K562 (cell line): Measurements from ENCODE around the gene RAPGEF5. TPM values are rescaled to one million over a fixed set of nuclear protein-coding genes. Genes with fewer than 3 reads are reported as not detected.

Experiments used
- ETV1 ChIP-seq: fragments of 450-650 bp; conservative IDR thresholded peaks from 2 replicates; pipeline ENCODE4 v1.6.1; 2016; ENCODE audit warnings: missing genetic modification characterization, control low read depth, low read depth, missing compliant biosample characterization
- FOXK1 ChIP-seq: sonication (generic); formaldehyde crosslinking; IDR thresholded peaks from 2 replicates; pipeline ENCODE4 v1.8.0; 2022; ENCODE audit warnings: missing genetic modification reagents, mild to moderate bottlenecking, borderline replicate concordance
- GATAD2B ChIP-seq: fragments of 450-650 bp; IDR thresholded peaks from 2 replicates; pipeline ENCODE4 v1.6.1; 2017; ENCODE audit warnings: mild to moderate bottlenecking, borderline replicate concordance
- KDM1A ChIP-seq, 2 experiments: fragments of 450-650 bp; IDR thresholded peaks; 2 replicates each; pipeline ENCODE4 v1.6.1; 2016; ENCODE audit warnings: mild to moderate bottlenecking in 2 of 2
- KLF16 ChIP-seq: IDR thresholded peaks from 2 replicates; pipeline ENCODE4 v1.6.1; 2016; ENCODE audit warnings: antibody characterized with exemption
- MCM7 ChIP-seq, 2 experiments: fragments of 450-650 bp; IDR thresholded peaks; 2 replicates each; pipeline ENCODE4 v1.6.1; 2016 to 2018
- MYC ChIP-seq, 2 experiments: fragments of 250-450 bp in 1 of 2; sonication (Bioruptor Pico) in 1 of 2; IDR thresholded peaks; 2 replicates each; pipeline versions ENCODE4 v1.5.1 to v1.6.1; 2012 to 2021; ENCODE audit warnings: low read depth in 2 of 2, borderline replicate concordance in 1 of 2, improper control_type of control experiment in 1 of 2, low read length in 1 of 2, mild to moderate bottlenecking in 1 of 2, moderate library complexity in 1 of 2
- RAD21 ChIP-seq, 2 experiments: fragments of 250-450 bp in 1 of 2; fragments of 450-650 bp in 1 of 2; sonication (Bioruptor Pico) in 1 of 2; formaldehyde crosslinking in 1 of 2; IDR thresholded peaks in 1 of 2; conservative IDR thresholded peaks in 1 of 2; 2 replicates each; pipeline versions ENCODE4 v1.4.0 to v1.8.0; 2020 to 2022; ENCODE audit warnings: mild to moderate bottlenecking in 2 of 2, moderate library complexity in 1 of 2
- SMARCC2 ChIP-seq: fragments of 450-650 bp; IDR thresholded peaks from 2 replicates; pipeline ENCODE4 v1.6.1; 2017; ENCODE audit warnings: antibody characterized with exemption, moderate library complexity, mild to moderate bottlenecking, low read depth
- TEAD2 ChIP-seq: fragments of 450-650 bp; IDR thresholded peaks from 2 replicates; pipeline ENCODE4 v1.6.1; 2016; ENCODE audit warnings: missing genetic modification characterization, control low read depth, missing compliant biosample characterization
- ZNF133 ChIP-seq: fragments of 250-450 bp; sonication (Bioruptor Pico); IDR thresholded peaks from 2 replicates; pipeline ENCODE4 v1.4.0; 2020; ENCODE audit warnings: mild to moderate bottlenecking
- polyA plus RNA-seq, 8 experiments: library from polyadenylated mRNA; depleted of rRNA in 4 of 8; stranded (reverse) in 5 of 8; unstranded in 3 of 8; fragments of >200 nt; fragmentation: Nextera tagmentation in 2 of 8; fragmentation: Illumina TruSeq in 1 of 8; extraction: Ambion mirVana in 2 of 8; extraction: Trizol in 1 of 8; gene quantifications; 2 replicates each; pipeline versions ENCODE4 v1.2.1 to v1.2.3, GENCODE V29; 2011 to 2014; ENCODE audit warnings: inconsistent platforms in 1 of 8, missing spikeins in 1 of 8
- total RNA-seq, 7 experiments: library from RNA; depleted of rRNA in 6 of 7; stranded (reverse); fragments of >200 nt in 6 of 7; fragmentation: Illumina TruSeq in 2 of 7; extraction: Trizol in 2 of 7; gene quantifications; 2 replicates each; pipeline versions ENCODE4 v1.2.1 to v1.2.3, GENCODE V29; 2011 to 2021; ENCODE audit warnings: low replicate concordance in 1 of 7
- TF ChIP-seq, protein P1 (sequence below): IDR thresholded peaks from 2 replicates; pipeline ENCODE4 v1.6.1; 2012; ENCODE audit warnings: low read depth, low read length, improper control_type of control experiment, borderline replicate concordance
- TF ChIP-seq, protein P2 (sequence below): fragments of 450-650 bp; IDR thresholded peaks from 2 replicates; pipeline ENCODE4 v1.6.1; 2016; ENCODE audit warnings: mild to moderate bottlenecking
- TF ChIP-seq, protein P3 (sequence below): IDR thresholded peaks from 2 replicates; pipeline ENCODE4 v1.6.1; 2016; ENCODE audit warnings: missing genetic modification characterization, missing compliant biosample characterization
- TF ChIP-seq, protein P4 (sequence below): fragments of 450-650 bp; IDR thresholded peaks from 2 replicates; pipeline ENCODE4 v1.6.1; 2016
- TF ChIP-seq, protein P5 (sequence below): fragments of 200-800 bp; sonication (Bioruptor generic); IDR thresholded peaks from 2 replicates; pipeline ENCODE4 v1.6.1; 2017; ENCODE audit warnings: missing genetic modification characterization, missing compliant biosample characterization

The RAPGEF5 gene
- total and polyA plus RNA-seq, 9 of the 15 experiments (the other 6 are each of a cell fraction or from before 2014, with no cell fraction given), result 0.39 to 2.0 (median 1.1) TPM

DNA sequence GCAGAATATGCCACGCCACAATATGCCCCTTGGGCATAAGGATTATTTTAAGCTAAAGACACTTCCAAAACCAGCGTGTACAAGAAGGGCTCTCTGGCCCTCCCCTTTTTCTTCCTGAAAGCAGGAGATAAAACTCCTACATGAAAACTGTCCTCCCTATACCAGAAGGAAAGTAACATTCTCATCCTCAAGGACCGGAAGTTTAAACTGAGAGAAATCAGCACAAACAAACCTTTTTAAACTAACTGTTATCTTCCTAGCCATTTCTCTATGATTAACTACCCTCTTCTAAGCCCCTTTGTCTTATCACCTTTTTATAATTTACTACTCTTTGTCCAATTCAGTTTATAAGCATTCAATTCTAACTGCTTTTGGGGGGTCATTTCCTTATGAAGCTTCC lies 16.4 kb upstream of the RAPGEF5 start (continued):
- peak; percentile 72 to 80 for TF ChIP-seq KDM1A (IDR thresholded peaks at IDR 0.05)
- 0 out of 2 replicates have a peak, but pooled peaks have one; percentile 30 for TF ChIP-seq SMARCC2
- peak; percentile 56; the same call in 1 of the 2 replicates for TF ChIP-seq ETV1
- TF ChIP-seq, protein P1, sequence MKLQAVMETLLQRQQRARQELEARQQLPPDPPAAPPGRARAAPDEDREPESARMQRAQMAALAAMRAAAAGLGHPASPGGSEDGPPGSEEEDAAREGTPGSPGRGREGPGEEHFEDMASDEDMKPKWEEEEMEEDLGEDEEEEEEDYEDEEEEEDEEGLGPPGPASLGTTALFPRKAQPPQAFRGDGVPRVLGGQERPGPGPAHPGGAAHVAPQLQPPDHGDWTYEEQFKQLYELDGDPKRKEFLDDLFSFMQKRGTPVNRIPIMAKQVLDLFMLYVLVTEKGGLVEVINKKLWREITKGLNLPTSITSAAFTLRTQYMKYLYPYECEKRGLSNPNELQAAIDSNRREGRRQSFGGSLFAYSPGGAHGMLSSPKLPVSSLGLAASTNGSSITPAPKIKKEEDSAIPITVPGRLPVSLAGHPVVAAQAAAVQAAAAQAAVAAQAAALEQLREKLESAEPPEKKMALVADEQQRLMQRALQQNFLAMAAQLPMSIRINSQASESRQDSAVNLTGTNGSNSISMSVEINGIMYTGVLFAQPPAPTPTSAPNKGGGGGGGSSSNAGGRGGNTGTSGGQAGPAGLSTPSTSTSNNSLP, result peak; percentile 68; the same call in 1 of the 2 replicates
- TF ChIP-seq KLF16, result 0 out of 2 replicates have a peak, but pooled peaks have one; percentile 6
- no peak for TF ChIP-seq MCM7 (IDR thresholded peaks at IDR 0.05)
- no peak for TF ChIP-seq ZNF133 (CRISPR knock-in tag)
- TF ChIP-seq, protein P2, sequence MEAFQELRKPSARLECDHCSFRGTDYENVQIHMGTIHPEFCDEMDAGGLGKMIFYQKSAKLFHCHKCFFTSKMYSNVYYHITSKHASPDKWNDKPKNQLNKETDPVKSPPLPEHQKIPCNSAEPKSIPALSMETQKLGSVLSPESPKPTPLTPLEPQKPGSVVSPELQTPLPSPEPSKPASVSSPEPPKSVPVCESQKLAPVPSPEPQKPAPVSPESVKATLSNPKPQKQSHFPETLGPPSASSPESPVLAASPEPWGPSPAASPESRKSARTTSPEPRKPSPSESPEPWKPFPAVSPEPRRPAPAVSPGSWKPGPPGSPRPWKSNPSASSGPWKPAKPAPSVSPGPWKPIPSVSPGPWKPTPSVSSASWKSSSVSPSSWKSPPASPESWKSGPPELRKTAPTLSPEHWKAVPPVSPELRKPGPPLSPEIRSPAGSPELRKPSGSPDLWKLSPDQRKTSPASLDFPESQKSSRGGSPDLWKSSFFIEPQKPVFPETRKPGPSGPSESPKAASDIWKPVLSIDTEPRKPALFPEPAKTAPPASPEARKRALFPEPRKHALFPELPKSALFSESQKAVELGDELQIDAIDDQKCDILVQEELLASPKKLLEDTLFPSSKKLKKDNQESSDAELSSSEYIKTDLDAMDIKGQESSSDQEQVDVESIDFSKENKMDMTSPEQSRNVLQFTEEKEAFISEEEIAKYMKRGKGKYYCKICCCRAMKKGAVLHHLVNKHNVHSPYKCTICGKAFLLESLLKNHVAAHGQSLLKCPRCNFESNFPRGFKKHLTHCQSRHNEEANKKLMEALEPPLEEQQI, result no peak
- TF ChIP-seq, protein P3, sequence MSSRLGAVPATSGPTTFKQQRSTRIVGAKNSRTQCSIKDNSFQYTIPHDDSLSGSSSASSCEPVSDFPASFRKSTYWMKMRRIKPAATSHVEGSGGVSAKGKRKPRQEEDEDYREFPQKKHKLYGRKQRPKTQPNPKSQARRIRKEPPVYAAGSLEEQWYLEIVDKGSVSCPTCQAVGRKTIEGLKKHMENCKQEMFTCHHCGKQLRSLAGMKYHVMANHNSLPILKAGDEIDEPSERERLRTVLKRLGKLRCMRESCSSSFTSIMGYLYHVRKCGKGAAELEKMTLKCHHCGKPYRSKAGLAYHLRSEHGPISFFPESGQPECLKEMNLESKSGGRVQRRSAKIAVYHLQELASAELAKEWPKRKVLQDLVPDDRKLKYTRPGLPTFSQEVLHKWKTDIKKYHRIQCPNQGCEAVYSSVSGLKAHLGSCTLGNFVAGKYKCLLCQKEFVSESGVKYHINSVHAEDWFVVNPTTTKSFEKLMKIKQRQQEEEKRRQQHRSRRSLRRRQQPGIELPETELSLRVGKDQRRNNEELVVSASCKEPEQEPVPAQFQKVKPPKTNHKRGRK (tag), result no peak
- TF ChIP-seq TEAD2 (tag), result no peak
- TF ChIP-seq, protein P4, sequence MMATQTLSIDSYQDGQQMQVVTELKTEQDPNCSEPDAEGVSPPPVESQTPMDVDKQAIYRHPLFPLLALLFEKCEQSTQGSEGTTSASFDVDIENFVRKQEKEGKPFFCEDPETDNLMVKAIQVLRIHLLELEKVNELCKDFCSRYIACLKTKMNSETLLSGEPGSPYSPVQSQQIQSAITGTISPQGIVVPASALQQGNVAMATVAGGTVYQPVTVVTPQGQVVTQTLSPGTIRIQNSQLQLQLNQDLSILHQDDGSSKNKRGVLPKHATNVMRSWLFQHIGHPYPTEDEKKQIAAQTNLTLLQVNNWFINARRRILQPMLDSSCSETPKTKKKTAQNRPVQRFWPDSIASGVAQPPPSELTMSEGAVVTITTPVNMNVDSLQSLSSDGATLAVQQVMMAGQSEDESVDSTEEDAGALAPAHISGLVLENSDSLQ, result peak; percentile 50; the same call in 1 of the 2 replicates
- TF ChIP-seq GATAD2B, result 0 out of 2 replicates have a peak, but pooled peaks have one; percentile 47
- TF ChIP-seq, protein P5, sequence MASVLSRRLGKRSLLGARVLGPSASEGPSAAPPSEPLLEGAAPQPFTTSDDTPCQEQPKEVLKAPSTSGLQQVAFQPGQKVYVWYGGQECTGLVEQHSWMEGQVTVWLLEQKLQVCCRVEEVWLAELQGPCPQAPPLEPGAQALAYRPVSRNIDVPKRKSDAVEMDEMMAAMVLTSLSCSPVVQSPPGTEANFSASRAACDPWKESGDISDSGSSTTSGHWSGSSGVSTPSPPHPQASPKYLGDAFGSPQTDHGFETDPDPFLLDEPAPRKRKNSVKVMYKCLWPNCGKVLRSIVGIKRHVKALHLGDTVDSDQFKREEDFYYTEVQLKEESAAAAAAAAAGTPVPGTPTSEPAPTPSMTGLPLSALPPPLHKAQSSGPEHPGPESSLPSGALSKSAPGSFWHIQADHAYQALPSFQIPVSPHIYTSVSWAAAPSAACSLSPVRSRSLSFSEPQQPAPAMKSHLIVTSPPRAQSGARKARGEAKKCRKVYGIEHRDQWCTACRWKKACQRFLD (CRISPR knock-in tag), result no peak
- TF ChIP-seq FOXK1 (CRISPR knock-in tag), result no peak
- TF ChIP-seq MYC (IDR thresholded peaks at IDR 0.05; ENCODE audit: low read depth, low read length), result no peak
- TF ChIP-seq MYC (CRISPR knock-in tag; IDR thresholded peaks at IDR 0.05; ENCODE audit: borderline replicate concordance, low read depth), result no peak
- TF ChIP-seq RAD21 (CRISPR knock-in tag; conservative IDR thresholded peaks at IDR 0.05 in 1 of 2, IDR thresholded peaks at IDR 0.05 in 1 of 2), result no peak
